Measurements from ENCODE around the gene SOX6. TPM values are rescaled to one million over a fixed set of nuclear protein-coding genes. Genes with fewer than 3 reads are reported as not detected.

SOX6 gene
- total and polyA plus RNA-seq, 2 of the 13 experiments (the other 11 are each of a cell fraction or from before 2014, with no cell fraction given) = 2.6 to 11.2 TPM

DNA sequence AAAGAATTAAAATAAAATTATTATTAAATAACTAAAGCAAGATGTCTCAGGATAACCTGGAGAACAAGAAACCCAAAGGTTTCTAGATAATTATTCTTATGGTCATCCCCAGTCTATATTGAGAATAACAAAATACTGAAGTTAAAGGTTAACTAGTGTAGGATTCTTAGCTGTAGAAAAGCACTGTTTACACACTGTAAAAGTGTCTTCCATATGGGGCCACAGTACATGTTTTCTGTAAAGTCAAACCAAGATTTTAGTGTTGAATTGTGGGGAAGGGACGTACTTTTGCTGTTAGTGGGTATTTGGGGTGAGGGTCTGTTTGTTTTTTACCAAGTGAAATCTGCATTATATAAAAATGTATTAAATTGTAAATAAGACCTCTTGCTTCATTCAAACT, 47.5 kb upstream of the SOX6 start (continued):
- TF ChIP-seq, protein P1, sequence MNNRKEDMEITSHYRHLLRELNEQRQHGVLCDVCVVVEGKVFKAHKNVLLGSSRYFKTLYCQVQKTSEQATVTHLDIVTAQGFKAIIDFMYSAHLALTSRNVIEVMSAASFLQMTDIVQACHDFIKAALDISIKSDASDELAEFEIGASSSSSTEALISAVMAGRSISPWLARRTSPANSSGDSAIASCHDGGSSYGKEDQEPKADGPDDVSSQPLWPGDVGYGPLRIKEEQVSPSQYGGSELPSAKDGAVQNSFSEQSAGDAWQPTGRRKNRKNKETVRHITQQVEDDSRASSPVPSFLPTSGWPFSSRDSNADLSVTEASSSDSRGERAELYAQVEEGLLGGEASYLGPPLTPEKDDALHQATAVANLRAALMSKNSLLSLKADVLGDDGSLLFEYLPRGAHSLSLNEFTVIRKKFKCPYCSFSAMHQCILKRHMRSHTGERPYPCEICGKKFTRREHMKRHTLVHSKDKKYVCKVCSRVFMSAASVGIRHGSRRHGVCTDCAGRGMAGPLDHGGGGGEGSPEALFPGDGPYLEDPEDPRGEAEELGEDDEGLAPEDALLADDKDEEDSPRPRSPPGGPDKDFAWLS (CRISPR knock-in tag; IDR thresholded peaks at IDR 0.05; ENCODE audit: borderline replicate concordance) = no peak
- TF ChIP-seq THAP11 (CRISPR knock-in tag; IDR thresholded peaks at IDR 0.05) (0 out of 2 replicates have a peak, but pooled peaks have one; percentile 14), ZBTB3 (CRISPR knock-in tag; IDR thresholded peaks at IDR 0.05; ENCODE audit: borderline replicate concordance, low read depth) (no peak), HNF4A (CRISPR knock-in tag; IDR thresholded peaks at IDR 0.05) (peak; percentile 41), SMAD3 (CRISPR knock-in tag; IDR thresholded peaks at IDR 0.05) (no peak), FOXA3 (CRISPR knock-in tag; IDR thresholded peaks at IDR 0.05) (peak; percentile 81), ZNF644 (CRISPR knock-in tag; IDR thresholded peaks at IDR 0.05; ENCODE audit: low read depth) (peak; percentile 75), NCOR1 (IDR thresholded peaks at IDR 0.05; ENCODE audit: borderline replicate concordance, low read length) (no peak), NBN (conservative IDR thresholded peaks at IDR 0.05) (no peak), ZNF383 (CRISPR knock-in tag; IDR thresholded peaks at IDR 0.05; ENCODE audit: borderline replicate concordance) (no peak), HNRNPUL1 (IDR thresholded peaks at IDR 0.05; ENCODE audit: low read depth, low read length) (peak; percentile 96), SOX13 (IDR thresholded peaks at IDR 0.05) (no peak), SOX13 (CRISPR knock-in tag; conservative IDR thresholded peaks at IDR 0.05 in 1 of 2, IDR thresholded peaks at IDR 0.05 in 1 of 2) (peak in 1 of 2 experiments; percentile 82; a peak in 1 of 4 replicates), ZNF274 (CRISPR knock-in tag; IDR thresholded peaks at IDR 0.05) (no peak), ZNF382 (CRISPR knock-in tag; IDR thresholded peaks at IDR 0.05; ENCODE audit: borderline replicate concordance) (no peak), KDM6A (CRISPR knock-in tag; IDR thresholded peaks at IDR 0.05; ENCODE audit: low read depth) (peak; percentile 55; the same call in 1 of the 2 replicates), SRF (IDR thresholded peaks at IDR 0.05; ENCODE audit: low read depth, low read length) (no peak)
- TF ChIP-seq, protein P2, sequence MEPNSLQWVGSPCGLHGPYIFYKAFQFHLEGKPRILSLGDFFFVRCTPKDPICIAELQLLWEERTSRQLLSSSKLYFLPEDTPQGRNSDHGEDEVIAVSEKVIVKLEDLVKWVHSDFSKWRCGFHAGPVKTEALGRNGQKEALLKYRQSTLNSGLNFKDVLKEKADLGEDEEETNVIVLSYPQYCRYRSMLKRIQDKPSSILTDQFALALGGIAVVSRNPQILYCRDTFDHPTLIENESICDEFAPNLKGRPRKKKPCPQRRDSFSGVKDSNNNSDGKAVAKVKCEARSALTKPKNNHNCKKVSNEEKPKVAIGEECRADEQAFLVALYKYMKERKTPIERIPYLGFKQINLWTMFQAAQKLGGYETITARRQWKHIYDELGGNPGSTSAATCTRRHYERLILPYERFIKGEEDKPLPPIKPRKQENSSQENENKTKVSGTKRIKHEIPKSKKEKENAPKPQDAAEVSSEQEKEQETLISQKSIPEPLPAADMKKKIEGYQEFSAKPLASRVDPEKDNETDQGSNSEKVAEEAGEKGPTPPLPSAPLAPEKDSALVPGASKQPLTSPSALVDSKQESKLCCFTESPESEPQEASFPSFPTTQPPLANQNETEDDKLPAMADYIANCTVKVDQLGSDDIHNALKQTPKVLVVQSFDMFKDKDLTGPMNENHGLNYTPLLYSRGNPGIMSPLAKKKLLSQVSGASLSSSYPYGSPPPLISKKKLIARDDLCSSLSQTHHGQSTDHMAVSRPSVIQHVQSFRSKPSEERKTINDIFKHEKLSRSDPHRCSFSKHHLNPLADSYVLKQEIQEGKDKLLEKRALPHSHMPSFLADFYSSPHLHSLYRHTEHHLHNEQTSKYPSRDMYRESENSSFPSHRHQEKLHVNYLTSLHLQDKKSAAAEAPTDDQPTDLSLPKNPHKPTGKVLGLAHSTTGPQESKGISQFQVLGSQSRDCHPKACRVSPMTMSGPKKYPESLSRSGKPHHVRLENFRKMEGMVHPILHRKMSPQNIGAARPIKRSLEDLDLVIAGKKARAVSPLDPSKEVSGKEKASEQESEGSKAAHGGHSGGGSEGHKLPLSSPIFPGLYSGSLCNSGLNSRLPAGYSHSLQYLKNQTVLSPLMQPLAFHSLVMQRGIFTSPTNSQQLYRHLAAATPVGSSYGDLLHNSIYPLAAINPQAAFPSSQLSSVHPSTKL (CRISPR knock-in tag; IDR thresholded peaks at IDR 0.05) = peak; percentile 67
- TF ChIP-seq, protein P3, sequence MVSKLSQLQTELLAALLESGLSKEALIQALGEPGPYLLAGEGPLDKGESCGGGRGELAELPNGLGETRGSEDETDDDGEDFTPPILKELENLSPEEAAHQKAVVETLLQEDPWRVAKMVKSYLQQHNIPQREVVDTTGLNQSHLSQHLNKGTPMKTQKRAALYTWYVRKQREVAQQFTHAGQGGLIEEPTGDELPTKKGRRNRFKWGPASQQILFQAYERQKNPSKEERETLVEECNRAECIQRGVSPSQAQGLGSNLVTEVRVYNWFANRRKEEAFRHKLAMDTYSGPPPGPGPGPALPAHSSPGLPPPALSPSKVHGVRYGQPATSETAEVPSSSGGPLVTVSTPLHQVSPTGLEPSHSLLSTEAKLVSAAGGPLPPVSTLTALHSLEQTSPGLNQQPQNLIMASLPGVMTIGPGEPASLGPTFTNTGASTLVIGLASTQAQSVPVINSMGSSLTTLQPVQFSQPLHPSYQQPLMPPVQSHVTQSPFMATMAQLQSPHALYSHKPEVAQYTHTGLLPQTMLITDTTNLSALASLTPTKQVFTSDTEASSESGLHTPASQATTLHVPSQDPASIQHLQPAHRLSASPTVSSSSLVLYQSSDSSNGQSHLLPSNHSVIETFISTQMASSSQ (IDR thresholded peaks at IDR 0.05; ENCODE audit: low read depth) = peak; percentile 84
- TF ChIP-seq, protein P3 (CRISPR knock-in tag; IDR thresholded peaks at IDR 0.05; ENCODE audit: borderline replicate concordance) = peak; percentile 75; the same call in 1 of the 2 replicates
- TF ChIP-seq, protein P4, sequence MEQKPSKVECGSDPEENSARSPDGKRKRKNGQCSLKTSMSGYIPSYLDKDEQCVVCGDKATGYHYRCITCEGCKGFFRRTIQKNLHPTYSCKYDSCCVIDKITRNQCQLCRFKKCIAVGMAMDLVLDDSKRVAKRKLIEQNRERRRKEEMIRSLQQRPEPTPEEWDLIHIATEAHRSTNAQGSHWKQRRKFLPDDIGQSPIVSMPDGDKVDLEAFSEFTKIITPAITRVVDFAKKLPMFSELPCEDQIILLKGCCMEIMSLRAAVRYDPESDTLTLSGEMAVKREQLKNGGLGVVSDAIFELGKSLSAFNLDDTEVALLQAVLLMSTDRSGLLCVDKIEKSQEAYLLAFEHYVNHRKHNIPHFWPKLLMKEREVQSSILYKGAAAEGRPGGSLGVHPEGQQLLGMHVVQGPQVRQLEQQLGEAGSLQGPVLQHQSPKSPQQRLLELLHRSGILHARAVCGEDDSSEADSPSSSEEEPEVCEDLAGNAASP (CRISPR knock-in tag; IDR thresholded peaks at IDR 0.05; ENCODE audit: borderline replicate concordance) = no peak
